K562 treated with DMSO at 1 percent for 24 hours (cell line): ENCODE measurements around the gene PPAT. TPM values are rescaled to one million over a fixed set of nuclear protein-coding genes. Genes with fewer than 3 reads are reported as not detected.

Experiments used
- total RNA-seq: library from RNA; unstranded; fragments of 300-600 nt; gene quantifications from 2 replicates; pipeline ENCODE4 v1.2.3, GENCODE V29; 2022; ENCODE audit warnings: low read depth; ENCODE audit not compliant: insufficient read depth

The PPAT gene
- total RNA-seq = 10.6 and 14.6 TPM in 2 replicates

GRCh38 chr4:56435140-56435926, at the start of gene PPAT:
PPAT (minus strand) TSS chr4:56435615; CDS start chr4:56435477, 138 bp downstream.

GRCh38 chr4:56467284-56468096, 32.1 kb upstream of the PPAT start, which contains the start of gene SRP72:
SRP72 (plus strand) TSS chr4:56467617; CDS start chr4:56467636, 19 bp downstream.

GRCh38 chr4:56387023-56388001, 48.1 kb downstream of the PPAT start, which contains the start of gene AASDH:
AASDH (minus strand) TSS chr4:56387491; CDS start chr4:56384299, 3,192 bp downstream.

Other genes with a start within 250 kb of the PPAT start
- 4.5 and 6.5 TPM in 2 replicates for gene AASDH, start 48.1 kb downstream of the PPAT start, total RNA-seq
- 55.4 and 60.9 TPM in 2 replicates for gene PAICS, start 645 bp upstream of the PPAT start, total RNA-seq
- gene SRP72, start 32.0 kb upstream of the PPAT start, total RNA-seq = 62.9 and 70.2 TPM in 2 replicates
- not detected in 2 replicates for gene ARL9, start 70.2 kb upstream of the PPAT start, total RNA-seq
- gene HOPX, start 245.7 kb upstream of the PPAT start, total RNA-seq = not detected in 2 replicates